GM19463 (cell line): ENCODE results near the gene PPFIBP2.
"Not testable (repeated sequence)": the region's sequence is repeated elsewhere in the genome, so short reads cannot be mapped to it uniquely, and the experiment has no call there.

Experiments
- ATAC-seq: cut with Tn5 transposase; IDR thresholded peaks from one replicate; pipeline ENCODE4 v1.9.1; 2021; ENCODE audit warnings: mild to moderate bottlenecking, moderate library complexity; ENCODE audit not compliant: unreplicated experiment

The PPFIBP2 gene

DNA sequence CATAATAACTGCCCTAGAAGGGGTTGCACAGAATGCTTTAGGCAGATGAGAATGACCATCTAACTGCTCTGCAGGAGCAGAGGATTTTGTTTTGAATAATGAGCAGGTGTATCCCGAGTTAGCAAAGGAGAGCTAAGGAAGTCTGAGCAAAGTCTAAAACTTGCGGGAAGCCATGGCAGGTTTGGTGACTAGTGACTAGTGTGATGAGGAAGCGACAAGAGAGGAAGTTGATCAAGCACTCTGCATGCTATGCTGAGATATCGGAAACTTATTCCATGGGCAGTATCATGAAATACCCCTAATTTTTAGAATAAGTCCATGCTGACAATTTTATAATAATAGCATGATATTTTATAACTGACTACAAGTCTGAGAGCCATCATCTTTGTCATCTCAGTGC lies 15.6 kb upstream of the PPFIBP2 start:
- ATAC-seq: no peak

DNA sequence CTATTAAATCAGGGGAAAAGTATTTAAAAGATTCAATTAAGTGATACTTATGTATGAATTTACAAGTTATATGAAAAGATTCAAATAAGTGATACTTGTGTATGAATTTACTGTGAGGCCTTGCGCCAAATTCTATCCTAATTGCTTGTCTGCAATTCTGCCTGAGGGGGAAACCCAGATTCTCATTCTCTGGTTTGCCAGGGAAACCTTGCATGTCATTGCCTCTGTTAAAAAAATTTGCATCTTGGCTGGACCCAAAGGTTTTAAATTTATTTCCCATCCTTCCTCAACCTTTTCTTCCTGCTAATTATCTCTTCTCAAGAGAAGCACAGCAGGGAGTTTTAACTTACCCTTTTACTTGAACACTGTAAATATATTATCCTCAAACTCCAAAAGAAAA lies 14.7 kb upstream of the PPFIBP2 start:
- ATAC-seq: no peak

DNA sequence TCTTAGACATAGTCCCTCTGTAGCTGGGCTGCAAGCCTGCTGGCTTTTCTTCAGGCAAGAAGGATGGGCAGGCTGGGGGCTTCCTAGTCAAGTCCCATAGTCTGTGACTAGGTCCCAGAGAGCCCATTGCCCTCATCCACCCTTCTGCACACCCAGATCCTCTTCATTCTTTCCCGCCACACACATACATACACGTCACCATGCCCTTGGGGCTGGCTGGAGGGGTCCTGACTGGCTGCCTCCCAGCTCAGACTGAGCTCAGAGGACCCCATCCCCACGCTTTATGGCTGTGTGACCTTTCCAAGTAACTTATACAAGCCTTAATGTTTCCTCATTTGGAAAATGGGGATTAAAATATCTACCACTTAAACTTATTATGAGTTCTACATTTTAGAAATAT lies 13.5 kb upstream of the PPFIBP2 start:
- ATAC-seq: no peak

DNA sequence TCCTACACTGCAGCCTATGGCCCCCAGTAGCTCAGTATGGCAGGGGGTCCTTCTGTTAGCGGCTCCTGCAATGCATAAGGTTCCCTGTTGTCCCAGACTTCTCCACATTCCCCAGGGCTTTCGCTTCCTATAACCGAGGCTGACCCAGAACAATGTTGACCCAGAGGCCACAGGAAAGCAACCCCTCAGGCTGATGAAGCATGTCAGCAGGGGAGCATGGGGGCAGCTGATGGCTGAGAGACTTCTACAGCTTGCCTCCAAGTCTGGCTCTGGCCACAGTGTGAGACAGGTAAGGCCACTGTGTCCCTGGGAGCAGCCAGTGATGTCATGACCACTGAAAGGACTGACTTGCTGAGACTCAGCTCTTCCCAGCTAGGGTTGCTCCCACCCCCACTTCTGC lies 12.5 kb upstream of the PPFIBP2 start:
- no peak for ATAC-seq

DNA sequence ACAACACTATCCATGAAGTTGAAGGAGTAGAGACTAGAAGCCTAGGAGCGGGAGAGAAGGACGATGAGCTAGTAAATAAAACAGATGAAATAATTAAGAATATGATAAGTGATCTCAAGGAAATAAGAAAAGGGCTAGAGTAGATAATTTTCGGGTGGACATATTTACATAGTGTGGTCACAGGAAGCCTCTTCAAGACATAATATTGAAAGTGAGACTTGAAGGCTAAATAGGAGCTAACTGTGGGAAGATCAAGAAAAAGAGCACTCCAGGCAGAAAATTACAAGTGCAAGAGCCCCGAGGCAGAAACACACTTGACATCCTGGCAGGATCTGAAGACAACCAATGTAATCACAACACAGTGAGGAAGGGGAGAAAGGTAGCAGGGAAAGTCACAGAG lies 11.9 kb upstream of the PPFIBP2 start:
- no peak for ATAC-seq

DNA sequence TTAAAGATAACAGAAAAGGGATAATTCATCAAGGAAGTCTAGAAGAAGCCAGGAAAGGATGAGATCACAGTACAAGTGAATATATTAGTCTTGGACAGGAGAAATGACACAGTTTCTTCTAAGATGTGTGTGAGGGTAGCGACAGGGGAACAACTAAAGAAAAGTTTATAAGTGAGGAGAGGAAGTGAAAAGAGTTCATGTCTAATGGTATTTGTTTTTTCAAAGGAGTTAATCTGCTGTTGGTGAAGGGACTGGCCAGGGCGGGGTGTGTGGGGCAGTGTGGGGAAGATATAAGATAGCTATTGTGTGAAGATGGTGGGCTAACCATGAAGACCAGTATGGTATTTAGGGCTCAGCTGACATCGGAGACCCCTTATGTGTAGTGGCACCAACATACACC lies 7.6 kb upstream of the PPFIBP2 start:
- no peak for ATAC-seq

DNA sequence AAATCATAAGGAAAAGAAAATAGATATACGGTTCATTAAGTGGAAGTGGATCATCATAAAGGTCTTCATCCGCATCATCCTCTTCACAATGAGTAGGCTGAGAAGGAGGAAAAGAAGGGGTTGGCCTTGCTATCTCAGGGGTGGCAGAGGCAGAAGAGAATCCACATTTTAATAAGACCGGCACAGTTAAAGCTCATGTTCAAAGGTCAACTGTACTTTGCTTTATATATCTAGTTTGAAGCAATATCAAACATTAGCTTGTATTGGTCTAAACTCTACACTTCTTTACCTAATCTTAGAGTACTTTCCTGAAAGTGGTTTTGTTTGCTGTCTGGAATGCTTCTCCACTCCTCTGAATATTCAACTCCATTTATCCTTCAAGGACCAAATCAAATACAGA lies 5.7 kb upstream of the PPFIBP2 start:
- no peak for ATAC-seq

DNA sequence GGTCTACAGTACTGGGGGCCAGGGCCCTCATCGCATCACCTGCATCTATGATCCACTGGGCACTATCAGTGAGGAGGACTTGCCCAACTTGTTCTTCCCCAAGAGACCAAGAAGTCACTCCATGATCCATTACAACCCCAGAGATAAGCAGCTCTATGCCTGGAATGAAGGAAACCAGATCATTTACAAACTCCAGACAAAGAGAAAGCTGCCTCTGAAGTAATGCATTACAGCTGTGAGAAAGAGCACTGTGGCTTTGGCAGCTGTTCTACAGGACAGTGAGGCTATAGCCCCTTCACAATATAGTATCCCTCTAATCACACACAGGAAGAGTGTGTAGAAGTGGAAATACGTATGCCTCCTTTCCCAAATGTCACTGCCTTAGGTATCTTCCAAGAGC lies 3.8 kb upstream of the PPFIBP2 start:
- no peak for ATAC-seq

DNA sequence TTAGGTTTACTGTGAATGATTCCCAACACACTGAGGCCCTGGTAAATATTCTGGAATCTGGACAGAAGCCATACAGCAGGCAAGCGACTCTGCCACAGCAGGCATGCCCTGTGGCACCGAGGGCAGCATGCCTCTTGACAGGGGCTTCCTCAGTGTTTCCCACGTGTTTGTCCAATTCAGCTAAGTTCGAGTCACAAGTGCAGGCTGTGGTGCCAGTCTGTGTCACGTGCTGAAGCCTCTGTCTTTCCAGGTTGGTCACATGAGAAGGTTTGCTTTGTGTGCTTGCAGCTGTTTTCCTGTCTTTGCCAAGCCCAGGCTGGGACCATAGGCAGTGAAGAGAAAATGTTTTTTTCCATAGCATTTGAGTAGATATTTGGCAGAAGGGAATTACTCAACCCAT lies 2.4 kb upstream of the PPFIBP2 start:
- ATAC-seq: no peak

DNA sequence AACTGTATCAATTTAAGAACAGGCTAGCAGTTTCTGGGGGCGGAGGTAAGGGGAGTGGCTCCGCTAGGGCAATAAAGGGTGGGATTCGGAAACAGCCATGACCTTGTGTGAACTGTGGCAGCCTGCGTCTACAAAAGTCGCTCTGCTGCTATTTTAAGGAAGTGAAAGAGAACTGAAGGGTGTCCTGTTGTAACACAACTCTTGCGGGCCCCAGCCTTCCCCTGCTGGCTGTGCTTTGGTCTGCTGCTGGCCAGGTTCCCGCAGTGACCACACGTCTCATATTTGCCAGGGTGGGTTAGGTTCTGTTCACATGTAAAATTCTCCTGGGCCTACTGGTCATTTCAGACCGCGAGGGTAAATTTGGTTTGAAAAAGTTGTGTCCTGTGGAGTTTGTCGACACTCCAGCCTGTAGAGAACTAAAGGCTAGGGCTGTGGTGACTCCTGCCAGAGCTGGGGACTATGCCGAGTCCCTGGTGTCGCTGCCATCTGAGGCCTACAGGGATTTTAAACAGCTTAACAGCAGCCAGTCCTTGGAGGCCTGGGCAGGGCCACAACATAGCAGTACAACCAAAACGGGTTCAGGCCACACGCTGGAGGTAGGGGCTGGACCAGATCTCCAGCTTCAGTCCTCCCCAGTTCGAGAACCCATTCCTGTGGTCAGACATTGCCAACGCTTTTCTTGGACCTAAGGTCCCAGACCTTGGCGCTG lies 1.1 kb upstream of the PPFIBP2 start:
- peak; percentile 56 for ATAC-seq

DNA sequence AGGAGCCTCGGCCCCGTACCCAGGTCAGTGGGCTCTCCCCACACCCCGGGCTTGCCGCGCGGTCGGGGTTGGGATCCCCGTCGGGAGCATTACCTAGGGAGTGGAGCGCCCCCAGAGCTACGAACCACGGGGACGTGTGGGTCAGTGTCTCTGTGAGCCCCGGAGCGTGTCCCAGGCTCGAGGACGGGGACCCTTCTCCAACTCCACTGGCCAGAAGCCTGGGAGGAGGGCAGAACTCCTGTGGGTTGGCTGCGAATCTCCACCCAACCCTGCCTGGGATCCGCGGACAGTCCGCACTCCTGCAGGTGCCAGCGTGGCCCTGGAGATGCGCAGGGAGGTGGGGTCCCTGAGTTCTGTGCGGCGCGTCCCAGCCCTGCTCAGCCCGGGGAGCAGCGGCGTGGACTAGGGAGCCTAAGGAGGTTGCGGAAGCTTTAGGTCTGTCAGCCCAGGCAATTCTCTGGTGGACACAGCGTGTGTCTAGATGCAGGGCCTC lies 346 bp downstream of the PPFIBP2 start:
- peak; percentile 2 for ATAC-seq

DNA sequence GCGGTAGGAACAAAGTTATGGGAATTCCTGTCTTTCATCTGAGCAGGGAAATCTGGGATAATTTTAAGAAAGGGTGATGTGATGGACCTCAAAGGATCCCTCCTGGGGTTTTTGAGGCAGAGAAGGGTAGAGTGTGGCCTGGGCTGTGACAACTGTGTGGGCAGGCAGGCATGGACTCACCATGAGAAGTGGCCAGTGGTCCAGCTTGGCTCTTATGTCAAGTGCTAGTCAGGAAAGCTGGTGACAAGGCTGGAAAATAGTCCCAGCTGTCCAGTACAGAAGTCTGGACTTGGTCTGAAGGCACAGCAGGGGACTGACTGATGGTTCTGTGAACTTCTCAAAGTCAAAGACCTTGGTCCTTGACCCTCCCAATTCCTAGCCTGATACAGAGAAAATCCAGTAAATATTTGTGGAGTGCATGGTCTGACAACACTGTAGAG lies 1.7 kb downstream of the PPFIBP2 start:
- ATAC-seq: no peak

DNA sequence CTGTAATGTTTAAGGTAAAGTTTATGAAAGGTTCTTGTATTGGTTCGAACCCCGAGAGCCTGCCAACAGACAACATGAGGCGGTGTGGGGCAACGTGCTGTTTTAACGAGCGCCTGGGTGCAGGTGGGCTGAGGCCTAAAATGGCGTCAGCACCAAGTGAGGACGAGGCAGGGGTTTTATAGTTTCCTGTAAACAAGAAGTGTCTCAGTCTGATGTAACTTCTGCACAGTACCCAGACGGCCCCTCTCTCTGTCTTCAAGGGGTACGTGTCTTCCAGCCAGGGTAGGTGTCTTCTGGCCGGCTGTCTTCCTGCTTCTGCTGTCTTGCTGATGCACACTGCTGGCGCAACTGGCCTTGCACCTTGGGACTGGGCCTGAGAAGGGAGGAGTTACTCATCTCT lies 2.7 kb downstream of the PPFIBP2 start:
- ATAC-seq: no peak

DNA sequence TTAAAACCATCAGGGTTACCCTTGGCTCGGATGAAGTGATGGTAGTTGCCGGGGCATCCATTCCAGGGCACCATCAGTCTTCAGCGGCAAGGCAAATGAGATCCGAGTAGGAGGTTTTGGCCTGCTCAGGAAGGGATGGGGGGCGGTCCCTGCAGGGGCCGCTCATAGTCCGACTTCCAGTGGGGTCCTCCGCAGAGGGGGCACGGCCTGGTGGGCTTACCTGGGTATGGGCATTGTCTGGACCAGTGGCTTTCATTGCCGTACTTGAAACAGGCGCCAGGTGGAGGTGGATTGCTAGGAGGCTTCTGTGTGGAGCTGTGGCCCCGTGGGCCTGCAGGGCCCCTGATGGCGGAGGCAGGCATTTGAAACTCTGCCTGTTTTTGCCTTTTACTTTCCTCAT lies 3.9 kb downstream of the PPFIBP2 start:
- not testable (repeated sequence) for ATAC-seq

DNA sequence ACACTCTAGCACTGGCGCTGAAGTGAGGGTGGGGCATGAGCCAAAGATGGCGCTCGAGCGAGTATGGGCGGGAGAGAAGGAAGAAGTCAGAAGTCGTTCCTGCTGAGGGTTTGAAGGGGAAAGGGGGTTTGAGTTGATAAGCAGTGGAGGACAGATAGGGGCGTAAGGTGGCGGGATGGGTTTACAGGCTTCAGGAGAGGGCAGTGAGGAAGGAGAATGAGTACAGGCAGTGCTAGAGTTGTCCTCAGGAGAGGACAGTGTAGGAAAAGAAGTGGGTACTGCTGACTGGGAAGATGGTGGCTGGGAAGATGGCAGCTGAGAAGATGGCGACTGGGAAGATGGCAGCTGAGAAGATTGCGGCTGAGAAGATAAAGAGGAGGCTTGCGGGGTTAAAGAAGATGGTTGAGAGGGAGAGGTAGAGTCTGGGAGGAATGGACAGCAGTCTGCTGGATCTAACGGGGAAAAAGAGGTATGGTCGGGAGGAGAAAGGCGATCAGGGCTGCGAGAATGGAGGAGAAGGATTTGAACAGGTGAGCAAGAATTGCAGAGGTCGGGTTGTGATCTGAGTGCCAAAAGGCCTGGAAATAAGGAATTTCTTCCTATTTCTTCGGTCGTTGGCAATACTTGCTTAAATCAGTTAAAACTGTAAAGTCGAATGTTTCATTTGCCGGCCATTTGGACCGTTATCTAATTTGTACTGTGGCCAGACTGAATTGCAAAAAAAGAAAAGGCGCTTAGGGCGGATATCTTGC lies 5.2 kb downstream of the PPFIBP2 start:
- no peak for ATAC-seq

DNA sequence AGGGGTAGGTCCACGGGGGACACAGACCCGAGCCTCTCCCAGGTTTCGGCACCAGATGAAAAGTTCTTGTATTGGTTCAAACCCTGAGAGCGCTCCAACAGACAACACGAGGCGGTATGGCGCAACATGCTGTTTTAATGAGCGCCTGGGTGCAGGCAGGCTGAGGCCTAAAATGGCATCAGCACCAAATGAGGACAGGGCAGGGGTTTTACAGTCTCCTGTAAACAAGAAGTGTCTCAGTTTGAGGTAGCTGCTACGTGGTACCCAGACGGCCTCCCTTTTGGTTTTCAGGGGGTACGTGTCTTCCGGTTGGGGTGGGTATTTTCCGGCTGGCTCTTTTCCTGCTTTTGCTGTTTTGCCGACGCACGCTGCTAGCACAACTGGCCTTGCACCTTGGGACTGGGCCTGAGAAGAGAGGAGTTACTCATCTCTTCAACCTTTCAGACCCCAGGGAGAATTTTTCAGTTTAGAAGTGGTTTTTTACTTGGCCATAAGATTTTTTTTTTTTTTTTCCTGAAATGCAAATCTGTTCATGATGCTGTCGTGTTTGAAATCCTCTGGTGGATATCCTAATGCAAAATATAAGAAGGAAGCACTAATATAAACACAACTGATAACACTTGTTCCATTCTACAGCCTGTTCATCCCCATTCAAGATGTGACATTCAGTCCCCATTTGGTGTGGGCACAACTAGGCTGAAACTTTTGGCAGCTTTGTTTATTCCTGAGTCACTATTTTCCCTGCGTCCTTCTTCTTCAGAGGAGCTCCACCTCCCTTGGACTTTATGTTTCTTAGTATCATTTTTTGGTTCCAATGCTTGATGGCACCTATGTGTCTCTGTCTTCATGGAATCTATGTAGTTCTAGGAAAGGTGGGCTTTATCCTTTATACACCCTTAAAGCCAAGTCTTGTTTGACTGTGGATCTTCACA lies 6.5 kb downstream of the PPFIBP2 start:
- ATAC-seq: peak; percentile 41

DNA sequence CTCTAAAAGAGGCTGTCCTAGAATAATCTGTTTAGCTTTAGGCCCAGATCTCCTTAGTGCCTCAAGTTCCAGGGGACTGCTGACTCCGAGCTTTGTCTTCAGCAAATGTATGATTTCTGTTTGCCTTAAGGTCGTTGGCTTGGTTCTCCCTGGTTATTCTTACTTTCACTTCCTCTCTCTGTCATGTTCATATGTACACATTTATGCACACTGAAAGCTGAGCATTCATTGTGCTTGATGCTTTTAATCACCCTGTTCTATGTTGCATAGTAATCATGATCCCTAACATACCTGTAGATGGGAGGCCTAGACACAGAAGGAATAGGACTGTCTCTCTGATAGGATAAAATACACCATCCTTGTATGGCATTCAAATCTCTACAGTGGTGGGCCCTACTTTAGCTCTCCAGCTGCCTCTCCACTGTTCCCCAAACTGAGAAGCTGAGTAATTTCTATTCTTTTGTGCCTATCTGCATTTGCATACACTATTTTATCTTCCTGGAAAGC lies 7.2 kb downstream of the PPFIBP2 start:
- peak; percentile 76 for ATAC-seq

DNA sequence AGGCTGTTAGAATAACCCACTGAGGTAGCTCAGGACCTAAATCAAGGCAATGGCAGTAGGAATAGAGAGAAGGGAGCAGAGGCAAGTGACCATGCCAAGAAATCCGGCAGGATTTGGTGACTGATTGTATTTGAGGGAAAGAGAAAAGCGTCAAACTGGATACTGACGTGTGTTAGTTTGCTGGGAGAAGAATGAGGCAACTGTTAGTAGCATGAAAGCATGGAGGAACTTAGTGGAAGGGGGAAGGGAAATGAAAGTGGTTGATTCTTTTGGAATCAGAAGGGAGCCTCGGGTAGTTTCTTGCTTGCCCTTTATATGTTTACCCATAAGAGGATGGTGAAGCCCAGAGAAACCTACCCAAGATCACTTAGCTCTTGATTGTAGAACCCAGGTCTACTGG lies 8.3 kb downstream of the PPFIBP2 start:
- no peak for ATAC-seq

DNA sequence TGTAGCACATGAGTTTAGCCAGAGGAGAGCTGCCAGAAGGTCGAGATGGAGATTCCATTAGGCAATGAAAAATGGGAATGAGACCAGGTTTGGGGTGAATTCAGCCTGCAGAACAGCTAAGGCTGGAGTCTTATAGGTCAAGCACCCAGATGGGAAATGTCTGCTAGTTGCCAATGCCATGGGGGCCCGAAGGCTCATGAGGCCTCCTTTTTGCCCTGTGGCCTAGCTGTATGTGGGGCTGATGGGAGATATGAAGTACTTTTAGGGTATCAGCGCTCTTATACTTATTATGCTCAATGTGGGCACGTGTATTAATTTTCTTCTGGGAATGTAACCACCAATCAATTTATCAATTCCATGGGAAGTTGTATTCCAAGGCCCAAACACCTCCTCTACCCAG lies 8.7 kb downstream of the PPFIBP2 start:
- no peak for ATAC-seq

DNA sequence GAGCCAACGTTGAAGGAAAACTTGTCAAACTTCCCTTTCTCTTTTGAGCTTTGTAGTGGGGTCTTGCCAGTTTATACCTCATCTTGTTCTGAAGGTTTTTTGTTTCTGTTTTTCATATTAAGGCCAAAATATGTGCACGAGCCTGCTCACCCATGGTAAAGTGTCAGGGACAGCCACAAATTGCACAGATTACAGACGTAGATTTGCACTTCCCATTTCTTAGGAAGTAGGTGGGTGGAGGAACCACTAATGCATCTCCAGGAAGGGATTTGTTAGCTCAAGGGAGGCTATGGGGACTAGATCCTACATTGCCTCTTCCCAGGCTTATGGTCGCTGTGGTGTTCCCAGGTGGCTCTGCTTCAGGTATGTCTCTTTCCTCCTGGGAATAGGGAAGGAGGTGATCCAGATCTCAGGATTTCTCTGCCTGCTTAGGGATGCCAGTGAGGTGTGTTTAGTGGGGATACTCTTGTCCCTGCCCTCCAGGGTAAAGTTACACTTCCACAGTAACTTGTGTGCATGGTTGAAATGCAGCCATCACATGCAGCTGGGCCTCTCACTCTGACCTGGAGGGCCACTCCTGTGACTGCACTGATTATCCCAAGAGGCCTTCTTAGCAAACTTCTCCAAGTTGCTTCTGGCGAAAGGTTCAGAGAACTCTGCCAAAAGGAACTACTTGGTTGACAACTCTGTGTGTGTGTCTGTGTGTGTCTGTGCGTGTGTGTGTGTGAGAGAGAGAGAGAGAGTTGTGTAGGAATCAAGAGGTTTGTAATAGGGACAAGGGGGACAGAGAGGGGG lies 9.8 kb downstream of the PPFIBP2 start:
- no peak for ATAC-seq
